ENCODE data around the gene LSM3.
"Not testable (repeated sequence)": the region's sequence is repeated elsewhere in the genome, so short reads cannot be mapped to it uniquely, and the experiment has no call there.

Gene LSM3

GRCh38 chr3:14213066-14213774 is 34.6 kb downstream of the LSM3 start:
- H3K4me3 ChIP-seq (ENCODE audit: low read length), result no peak overlapping the region
- H3K9me3 ChIP-seq (ENCODE audit: low read length), result no peaks in the 10 kb centered on the region
- no peaks in the 10 kb centered on the region for H3K36me3 ChIP-seq (ENCODE audit: insufficient read depth, low read length)
- no peaks in the 10 kb centered on the region for H3K27me3 ChIP-seq (ENCODE audit: insufficient read depth, low read length)
- H2AFZ ChIP-seq (ENCODE audit: low read depth, low read length), result no peak overlapping the region
- H3K4me1 ChIP-seq (ENCODE audit: insufficient read depth, low read length), result peaks cover 13% of the 10 kb centered on the region

DNA sequence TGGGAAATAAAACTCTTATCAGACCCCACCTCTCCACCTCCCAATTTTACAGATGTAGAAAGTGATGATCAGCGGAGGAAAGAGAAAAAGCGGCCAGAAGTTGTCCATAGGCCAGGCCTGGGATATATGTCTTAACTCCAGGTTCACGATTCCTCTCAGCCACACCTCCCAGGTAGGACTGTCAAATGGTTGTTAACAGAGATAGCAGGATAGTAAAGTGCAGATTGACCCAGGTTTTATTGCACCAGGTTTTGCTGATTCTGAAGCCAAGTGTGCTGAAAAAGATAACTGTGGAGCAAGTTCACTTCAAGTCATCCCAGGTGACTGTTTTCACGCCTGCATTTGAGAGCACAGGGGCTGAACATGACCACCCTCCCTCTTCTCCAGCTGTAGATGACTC is 36.1 kb downstream of the LSM3 start:
- H3K4me1 ChIP-seq (ENCODE audit: insufficient read depth, low read length), result peaks cover 13% of the 10 kb centered on the region
- H3K27me3 ChIP-seq (ENCODE audit: insufficient read depth, low read length), result no peaks in the 10 kb centered on the region
- no peaks in the 10 kb centered on the region for H3K9me3 ChIP-seq (ENCODE audit: low read length)
- H3K4me3 ChIP-seq (ENCODE audit: low read length), result no peak overlapping the region
- no peaks in the 10 kb centered on the region for H3K36me3 ChIP-seq (ENCODE audit: insufficient read depth, low read length)
- H2AFZ ChIP-seq (ENCODE audit: low read depth, low read length), result no peak overlapping the region

DNA sequence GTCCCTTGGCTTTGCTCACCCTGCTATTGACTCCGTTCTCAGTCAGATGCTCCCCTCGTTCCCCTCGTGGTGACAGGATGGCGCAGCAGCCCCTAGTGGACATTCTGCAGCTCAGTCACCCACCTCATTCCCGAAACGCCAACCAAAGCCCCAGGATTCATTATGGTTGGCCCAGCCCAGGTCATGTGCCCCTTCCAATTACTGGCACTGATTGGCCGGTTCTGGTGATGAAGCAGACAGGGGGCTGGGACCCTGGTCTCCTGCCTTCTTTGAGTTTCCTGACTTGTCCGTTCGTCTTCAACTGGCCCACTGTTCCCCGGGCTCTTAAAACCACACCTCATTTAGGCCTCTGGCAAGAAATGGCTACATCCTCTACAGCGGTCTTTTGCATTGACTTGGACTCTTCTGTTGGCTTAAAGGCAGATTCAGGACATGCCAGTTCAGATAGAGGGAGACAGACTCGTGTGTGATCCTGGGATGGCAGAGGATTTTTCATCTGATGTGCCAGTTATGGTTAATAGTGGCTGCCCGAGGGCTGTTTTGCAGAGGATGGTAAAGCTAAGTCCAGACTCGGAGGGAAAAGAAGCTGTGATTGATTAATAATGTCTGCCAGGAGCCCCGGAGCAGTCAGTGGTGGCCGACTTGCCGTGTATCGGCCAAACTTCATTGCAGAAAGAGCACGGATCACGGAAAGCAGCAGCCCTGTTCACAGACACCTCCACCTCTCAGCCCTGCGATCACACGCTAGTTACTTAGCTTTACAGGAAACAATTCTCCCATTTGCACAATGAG is 37.8 kb downstream of the LSM3 start:
- Histone ChIP-seq H3K27me3 (ENCODE audit: insufficient read depth, low read length) (no peaks in the 10 kb centered on the region), H2AFZ (ENCODE audit: low read depth, low read length) (no peak overlapping the region), H3K4me3 (ENCODE audit: low read length) (no peak overlapping the region), H3K9me3 (ENCODE audit: low read length) (no peaks in the 10 kb centered on the region), H3K36me3 (ENCODE audit: insufficient read depth, low read length) (no peaks in the 10 kb centered on the region), H3K4me1 (ENCODE audit: insufficient read depth, low read length) (peaks cover 5% of the 10 kb centered on the region)

DNA sequence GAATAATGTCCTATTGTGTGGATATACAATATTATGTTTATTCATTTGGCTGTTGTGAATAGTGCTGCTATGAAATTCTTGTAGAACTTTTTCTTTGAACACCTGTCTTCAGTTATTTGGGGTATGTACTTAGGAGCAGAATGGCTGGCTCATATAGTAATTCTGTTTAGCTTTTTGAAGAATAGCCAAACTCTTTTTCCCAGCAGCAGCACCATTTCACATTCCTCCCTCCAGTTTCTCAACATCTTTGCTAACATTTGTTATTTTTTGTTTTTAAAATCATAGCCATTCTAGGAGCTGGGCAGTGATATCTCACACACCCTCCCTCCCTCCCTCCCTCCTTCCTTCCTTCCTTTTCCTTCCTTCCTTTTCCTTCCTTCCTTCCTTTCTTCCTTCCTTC is 39.7 kb downstream of the LSM3 start:
- Histone ChIP-seq H3K9me3 (ENCODE audit: low read length) (no peaks in the 10 kb centered on the region), H3K4me3 (ENCODE audit: low read length) (no peak overlapping the region), H3K4me1 (ENCODE audit: insufficient read depth, low read length) (no peaks in the 10 kb centered on the region), H3K27me3 (ENCODE audit: insufficient read depth, low read length) (no peaks in the 10 kb centered on the region), H3K36me3 (ENCODE audit: insufficient read depth, low read length) (no peaks in the 10 kb centered on the region), H2AFZ (ENCODE audit: low read depth, low read length) (no peak overlapping the region)

- no peak overlapping the region for H2AFZ ChIP-seq (ENCODE audit: low read depth, low read length)
- no peak overlapping the region for H3K4me3 ChIP-seq (ENCODE audit: low read length)
- H3K4me1 ChIP-seq (ENCODE audit: insufficient read depth, low read length), result no peaks in the 10 kb centered on the region
- H3K27me3 ChIP-seq (ENCODE audit: insufficient read depth, low read length), result no peaks in the 10 kb centered on the region
- H3K9me3 ChIP-seq (ENCODE audit: low read length), result no peaks in the 10 kb centered on the region
- H3K36me3 ChIP-seq (ENCODE audit: insufficient read depth, low read length), result no peaks in the 10 kb centered on the region
Observed at GRCh38 chr3:14220933-14221332, 42.3 kb downstream of the LSM3 start.

GRCh38 chr3:14221902-14222301 is 43.3 kb downstream of the LSM3 start:
- H3K4me1 ChIP-seq (ENCODE audit: insufficient read depth, low read length), result no peaks in the 10 kb centered on the region
- no peak overlapping the region for H3K4me3 ChIP-seq (ENCODE audit: low read length)

DNA sequence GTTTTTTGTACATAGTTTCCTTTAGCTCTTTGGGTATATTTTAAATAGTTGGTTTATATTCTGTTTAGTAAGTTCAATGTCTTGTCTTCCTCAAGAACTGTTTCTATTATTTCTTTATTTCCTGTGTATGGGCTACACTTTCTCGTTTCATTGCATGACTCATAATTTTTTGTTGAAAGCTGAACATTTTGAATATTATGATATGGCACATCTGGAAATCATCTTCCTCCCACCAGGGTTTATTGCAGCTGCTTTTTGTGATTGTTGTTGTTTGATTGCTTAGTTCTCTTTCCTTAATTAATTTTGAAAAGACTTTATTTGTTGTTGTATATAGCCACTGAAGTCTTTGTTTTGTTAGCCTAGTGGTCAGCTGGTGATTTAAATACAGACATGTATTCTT is 43.8 kb downstream of the LSM3 start:
- Histone ChIP-seq H2AFZ (ENCODE audit: low read depth, low read length) (no peak overlapping the region), H3K4me1 (ENCODE audit: insufficient read depth, low read length) (no peaks in the 10 kb centered on the region), H3K9me3 (ENCODE audit: low read length) (no peaks in the 10 kb centered on the region)

More at GRCh38 chr3:14221902-14222301, 43.3 kb downstream of the LSM3 start:
- Histone ChIP-seq H3K9me3 (ENCODE audit: low read length) (no peaks in the 10 kb centered on the region), H3K27me3 (ENCODE audit: insufficient read depth, low read length) (no peaks in the 10 kb centered on the region), H2AFZ (ENCODE audit: low read depth, low read length) (no peak overlapping the region), H3K36me3 (ENCODE audit: insufficient read depth, low read length) (no peaks in the 10 kb centered on the region)

DNA sequence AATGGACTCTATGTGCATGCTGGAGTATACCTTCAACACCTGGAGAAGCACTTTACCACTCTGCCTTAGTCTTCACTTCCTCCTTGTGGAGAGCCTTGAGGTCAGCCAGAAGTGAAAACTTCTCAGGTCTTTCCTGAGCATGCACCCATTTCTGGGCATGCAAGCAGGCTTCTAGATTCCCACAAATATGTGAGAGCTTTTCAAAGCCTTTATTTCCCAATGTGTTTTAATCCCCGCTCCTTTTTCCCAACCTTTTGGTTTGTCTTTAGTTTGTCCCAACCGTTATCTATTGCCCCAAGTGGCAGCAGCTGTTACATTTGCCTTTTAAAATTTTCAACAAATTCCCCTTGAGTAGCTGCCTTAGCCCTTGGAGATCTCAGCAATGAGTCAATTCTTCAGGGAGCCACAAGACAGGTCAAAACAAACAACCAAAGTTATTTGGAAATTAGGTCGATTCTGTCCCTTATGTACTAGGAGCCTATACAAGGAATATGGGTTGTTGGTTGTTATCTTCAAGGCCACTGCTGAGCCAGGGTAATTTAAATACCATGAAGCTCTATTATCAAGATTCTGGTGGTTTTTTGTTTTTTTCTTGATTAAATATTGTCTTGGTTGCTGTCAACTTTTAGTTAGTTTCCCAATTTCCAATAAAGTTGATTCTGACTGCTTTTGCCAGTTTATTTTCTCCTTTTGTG is 44.4 kb downstream of the LSM3 start:
- no peaks in the 10 kb centered on the region for H3K36me3 ChIP-seq (ENCODE audit: insufficient read depth, low read length)
- H2AFZ ChIP-seq (ENCODE audit: low read depth, low read length), result no peak overlapping the region
- H3K4me3 ChIP-seq (ENCODE audit: low read length), result no peak overlapping the region
- no peaks in the 10 kb centered on the region for H3K27me3 ChIP-seq (ENCODE audit: insufficient read depth, low read length)
- H3K4me1 ChIP-seq (ENCODE audit: insufficient read depth, low read length), result no peaks in the 10 kb centered on the region
- no peaks in the 10 kb centered on the region for H3K9me3 ChIP-seq (ENCODE audit: low read length)

More for the DNA sequence above, 43.8 kb downstream of the LSM3 start:
- Histone ChIP-seq H3K4me3 (ENCODE audit: low read length) (no peak overlapping the region), H3K36me3 (ENCODE audit: insufficient read depth, low read length) (no peaks in the 10 kb centered on the region), H3K27me3 (ENCODE audit: insufficient read depth, low read length) (no peaks in the 10 kb centered on the region)

DNA sequence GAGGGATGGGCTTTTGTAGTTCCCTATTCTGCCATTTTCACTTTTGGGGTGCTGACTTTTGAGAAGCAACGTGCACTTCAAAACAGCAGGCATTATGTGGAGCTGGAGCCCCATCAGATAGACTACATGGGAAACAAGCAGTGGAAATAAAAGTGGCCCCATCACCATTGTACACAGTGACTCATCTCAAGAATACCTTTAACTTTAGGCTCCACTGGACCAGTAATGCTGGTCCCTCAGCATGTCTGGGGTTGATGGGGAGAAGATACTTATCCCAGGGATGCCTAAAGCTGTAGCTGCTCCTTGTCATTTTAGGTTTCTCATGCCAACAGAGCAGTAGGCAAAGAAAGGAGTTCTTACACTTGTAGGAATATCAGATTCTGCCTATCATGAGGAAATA is 45.0 kb downstream of the LSM3 start:
- no peaks in the 10 kb centered on the region for H3K36me3 ChIP-seq (ENCODE audit: insufficient read depth, low read length)
- no peaks in the 10 kb centered on the region for H3K9me3 ChIP-seq (ENCODE audit: low read length)
- no peaks in the 10 kb centered on the region for H3K4me1 ChIP-seq (ENCODE audit: insufficient read depth, low read length)
- no peaks in the 10 kb centered on the region for H3K27me3 ChIP-seq (ENCODE audit: insufficient read depth, low read length)
- no peak overlapping the region for H3K4me3 ChIP-seq (ENCODE audit: low read length)
- no peak overlapping the region for H2AFZ ChIP-seq (ENCODE audit: low read depth, low read length)

DNA sequence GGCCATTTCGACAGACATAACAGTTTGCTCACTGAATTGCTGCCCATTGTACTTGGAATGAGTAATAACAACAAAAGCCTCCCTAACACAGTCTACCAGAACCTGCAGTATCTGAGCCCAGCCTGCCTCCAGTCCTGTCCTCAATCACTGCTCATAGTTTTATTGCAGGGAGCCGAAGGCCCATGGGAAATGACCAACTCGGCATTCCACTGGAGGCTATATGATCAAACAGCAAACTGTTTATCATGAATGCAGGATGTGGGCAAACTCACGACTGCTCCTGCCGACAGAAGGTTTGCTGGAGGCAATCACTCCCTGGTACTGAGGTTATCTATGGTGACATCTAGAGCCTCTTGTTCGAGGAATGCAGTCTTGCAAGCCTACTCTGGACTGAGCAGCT is 46.3 kb downstream of the LSM3 start:
- H2AFZ ChIP-seq (ENCODE audit: low read depth, low read length), result no peak overlapping the region
- H3K4me1 ChIP-seq (ENCODE audit: insufficient read depth, low read length), result peaks cover 4% of the 10 kb centered on the region
- H3K4me3 ChIP-seq (ENCODE audit: low read length), result no peak overlapping the region
- no peaks in the 10 kb centered on the region for H3K27me3 ChIP-seq (ENCODE audit: insufficient read depth, low read length)
- H3K36me3 ChIP-seq (ENCODE audit: insufficient read depth, low read length), result no peaks in the 10 kb centered on the region
- no peaks in the 10 kb centered on the region for H3K9me3 ChIP-seq (ENCODE audit: low read length)

GRCh38 chr3:14225421-14225820 is 46.8 kb downstream of the LSM3 start:
- Histone ChIP-seq H2AFZ (ENCODE audit: low read depth, low read length) (no peak overlapping the region), H3K4me3 (ENCODE audit: low read length) (no peak overlapping the region), H3K9me3 (ENCODE audit: low read length) (no peaks in the 10 kb centered on the region), H3K36me3 (ENCODE audit: insufficient read depth, low read length) (no peaks in the 10 kb centered on the region), H3K4me1 (ENCODE audit: insufficient read depth, low read length) (peaks cover 4% of the 10 kb centered on the region), H3K27me3 (ENCODE audit: insufficient read depth, low read length) (no peaks in the 10 kb centered on the region)

DNA sequence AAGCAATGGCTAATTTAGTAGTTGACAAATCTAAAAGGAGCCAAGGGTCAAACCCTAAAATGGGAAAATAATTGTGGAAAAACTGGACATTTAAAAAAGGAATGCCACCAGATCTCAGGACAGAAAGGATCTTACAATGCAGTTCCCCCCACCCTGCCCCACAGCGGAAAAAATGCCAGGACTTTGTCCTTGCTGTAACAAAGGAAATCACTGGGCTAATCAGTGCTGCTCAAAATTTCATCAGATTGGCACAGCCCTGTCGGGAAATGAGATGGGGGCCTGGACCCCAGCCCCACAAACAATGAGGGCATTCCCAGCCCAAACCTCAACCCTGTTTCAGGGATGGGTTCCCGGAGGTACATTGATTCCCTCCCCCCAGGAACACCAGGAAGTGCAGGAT is 47.7 kb downstream of the LSM3 start:
- H3K27me3 ChIP-seq (ENCODE audit: insufficient read depth, low read length); H3K36me3 ChIP-seq (ENCODE audit: insufficient read depth, low read length); H3K4me1 ChIP-seq (ENCODE audit: insufficient read depth, low read length); H2AFZ ChIP-seq (ENCODE audit: low read depth, low read length); H3K9me3 ChIP-seq (ENCODE audit: low read length); H3K4me3 ChIP-seq (ENCODE audit: low read length): not testable (repeated sequence)

GRCh38 chr3:14227856-14228255 is 49.2 kb downstream of the LSM3 start:
- Histone ChIP-seq H3K27me3 (ENCODE audit: insufficient read depth, low read length) (no peaks in the 10 kb centered on the region), H3K36me3 (ENCODE audit: insufficient read depth, low read length) (no peaks in the 10 kb centered on the region), H3K9me3 (ENCODE audit: low read length) (no peaks in the 10 kb centered on the region), H3K4me1 (ENCODE audit: insufficient read depth, low read length) (peaks cover 4% of the 10 kb centered on the region), H2AFZ (ENCODE audit: low read depth, low read length) (no peak overlapping the region), H3K4me3 (ENCODE audit: low read length) (no peak overlapping the region)

Data from neuron (in vitro differentiated cells).